K562 (cell line): ENCODE measurements around the gene SIGLEC15. TPM values are rescaled to one million over a fixed set of nuclear protein-coding genes. Genes with fewer than 3 reads are reported as not detected.

Experiments used
- ATAC-seq: fragments of 200-7000 bp; cut with Tn5 transposase; 3 replicates; pipeline ENCODE4 v1.9.1; 2020; ENCODE audit warnings: moderate library complexity
- BruUV-seq: library from RNA; stranded (reverse); fragments of 400-500 nt; replicated peaks from 2 replicates; lab custom pipeline; 2021; lab: Mats Ljungman, UMichigan
- CTCF ChIA-PET: fragments of 300-600 bp; formaldehyde crosslinking; extraction: SDS; loops from one replicate; lab custom pipeline; 2021; ENCODE audit warnings: low intra/inter-chr PET ratio; lab: Yijun Ruan, JAX
- POLR2A ChIA-PET: fragments of 300-600, 350-650 bp; sonication (Branson Sonifier 250); formaldehyde crosslinking; extraction: SDS; loops from one replicate; lab custom pipeline; 2021; ENCODE audit warnings: antibody characterized with exemption, inconsistent platforms; lab: Yijun Ruan, JAX
- DNase-seq, 4 experiments: peaks; one replicate each; pipeline versions ENCODE4 v3.0.0 to v3.0.0-alpha.2; 2011 to 2018; ENCODE audit warnings: low spot score in 3 of 4, mixed read lengths in 3 of 4; ENCODE audit errors: extremely low read depth in 1 of 4
- FAIRE-seq: peaks from 2 replicates; lab custom pipeline; 2011; peaks lifted over from hg19 to GRCh38; lab: Jason Lieb, UNC
- H2AFZ ChIP-seq: 2 replicates; pipeline ENCODE4 v1.6.0; 2011; ENCODE audit warnings: low read depth, low read length, control low read depth, inconsistent platforms
- H3K27ac ChIP-seq: fragments of 200-600 bp; 3 replicates; pipeline ENCODE4 v1.8.0; 2011; ENCODE audit warnings: low read depth, mild to moderate bottlenecking, control low read depth, inconsistent platforms, low read length, moderate library complexity, mixed read lengths; ENCODE audit errors: extremely low read depth
- H3K27me3 ChIP-seq, 2 experiments: fragments of 300-600 bp in 1 of 2; 2 replicates in 1 of 2; 3 replicates in 1 of 2; pipeline versions ENCODE4 v1.6.0 to v1.8.0; 2011; ENCODE audit warnings: inconsistent platforms in 2 of 2, low read length in 2 of 2, mild to moderate bottlenecking in 1 of 2, mixed read lengths in 1 of 2, moderate library complexity in 1 of 2; ENCODE audit not compliant: control insufficient read depth in 2 of 2, insufficient read depth in 2 of 2
- H3K36me3 ChIP-seq: fragments of 300-600 bp; 3 replicates; pipeline ENCODE4 v1.8.0; 2011; ENCODE audit warnings: mild to moderate bottlenecking, low read length, inconsistent platforms; ENCODE audit not compliant: control insufficient read depth, insufficient read depth
- H3K4me1 ChIP-seq, 2 experiments: fragments of 200-600 bp in 1 of 2; replicated peaks in 1 of 2; 2 replicates in 1 of 2; 3 replicates in 1 of 2; pipeline versions ENCODE4 v1.5.1 to v1.8.0; 2011; ENCODE audit warnings: inconsistent platforms in 2 of 2, low read length in 2 of 2, mild to moderate bottlenecking in 1 of 2, mixed read lengths in 1 of 2, moderate library complexity in 1 of 2; ENCODE audit not compliant: control insufficient read depth in 2 of 2, insufficient read depth in 2 of 2
- H3K4me2 ChIP-seq: 2 replicates; pipeline ENCODE4 v1.6.1; 2011; ENCODE audit warnings: low read length, control low read depth, inconsistent platforms, mixed read lengths; ENCODE audit not compliant: insufficient read depth
- H3K4me3 ChIP-seq: fragments of 200-600 bp; sonication (generic), shearing (Covaris generic); 2 replicates; pipeline ENCODE4 v1.5.1; 2016; ENCODE audit warnings: control low read depth, inconsistent platforms
- H3K79me2 ChIP-seq: fragments of 200-600 bp; 3 replicates; pipeline ENCODE4 v1.8.0; 2011; ENCODE audit warnings: low read length, inconsistent platforms; ENCODE audit not compliant: control insufficient read depth, insufficient read depth
- H3K9ac ChIP-seq, 2 experiments: 2 replicates each; pipeline versions ENCODE4 v1.6.0 to v1.6.1; 2011; ENCODE audit warnings: low read depth in 2 of 2, low read length in 2 of 2, control low read depth in 1 of 2, inconsistent platforms in 1 of 2, mild to moderate bottlenecking in 1 of 2, mixed read lengths in 1 of 2; ENCODE audit not compliant: insufficient read depth in 1 of 2
- H3K9me1 ChIP-seq: one replicate; pipeline ENCODE4 v1.6.0; 2011; ENCODE audit warnings: inconsistent platforms, mild to moderate bottlenecking, low read length, moderate library complexity; ENCODE audit not compliant: control insufficient read depth, insufficient read depth
- H3K9me3 ChIP-seq: replicated peaks from 2 replicates; pipeline ENCODE4 v1.5.1; 2011; ENCODE audit warnings: low read depth, low read length, inconsistent platforms; ENCODE audit not compliant: control insufficient read depth, insufficient read depth
- H4K20me1 ChIP-seq: replicated peaks from 2 replicates; pipeline ENCODE4 v1.6.1; 2011; ENCODE audit warnings: low read length, inconsistent platforms, mixed read lengths; ENCODE audit not compliant: control insufficient read depth, insufficient read depth
- BDP1 ChIP-seq: IDR thresholded peaks from 3 replicates; pipeline ENCODE4 v1.6.1; 2011; ENCODE audit not compliant: insufficient read length, insufficient read depth
- CBFB ChIP-seq: sonication (generic); formaldehyde crosslinking; IDR thresholded peaks from 2 replicates; pipeline ENCODE4 v1.4.0; 2020; ENCODE audit warnings: mild to moderate bottlenecking, missing genetic modification reagents
- ESRRB ChIP-seq: fragments of 250-450 bp; sonication (Bioruptor Pico); IDR thresholded peaks from 2 replicates; pipeline ENCODE4 v1.5.0; 2020; ENCODE audit warnings: mild to moderate bottlenecking, moderate library complexity, borderline replicate concordance
- HLTF ChIP-seq: fragments of 450-650 bp; IDR thresholded peaks from 2 replicates; pipeline ENCODE4 v1.6.1; 2016
- MAFG ChIP-seq: fragments of 450-650 bp; conservative IDR thresholded peaks from 2 replicates; pipeline ENCODE4 v1.6.1; 2016; ENCODE audit warnings: missing genetic modification characterization, missing compliant biosample characterization
- PHF8 ChIP-seq: fragments of 200-600 bp; sonication (generic); IDR thresholded peaks from 2 replicates; pipeline ENCODE4 v1.6.1; 2012; ENCODE audit warnings: mixed run types, mild to moderate bottlenecking, inconsistent platforms, low read length, moderate library complexity, borderline replicate concordance
- SPI1 ChIP-seq: IDR thresholded peaks from 2 replicates; pipeline ENCODE4 v1.6.1; 2011; ENCODE audit warnings: low read depth, low read length, control low read depth, borderline replicate concordance
- ZC3H4 ChIP-seq: sonication (generic); formaldehyde crosslinking; IDR thresholded peaks from 2 replicates; pipeline ENCODE4 v1.9.0; 2021; ENCODE audit warnings: missing genetic modification reagents, borderline replicate concordance
- ZNF57 ChIP-seq: fragments of 450-650 bp; formaldehyde crosslinking; IDR thresholded peaks from 2 replicates; pipeline ENCODE4 v1.4.0; 2020; ENCODE audit warnings: mild to moderate bottlenecking, moderate library complexity
- WGBS: fragments of 100-300 bp; shearing (Covaris generic); methylation state at CpG from one replicate; pipeline ENCODE4 v1.1.6; 2016; ENCODE audit warnings: low coverage, mixed read lengths; ENCODE audit not compliant: insufficient coverage; ENCODE audit errors: missing lambda C conversion rate; 5-methylcytosine and 5-hydroxymethylcytosine counted together
- in situ Hi-C: fragments of 300-500 bp; cut with MboI; formaldehyde crosslinking; loops from 4 replicates; pipeline ENCODE4 v1.15.0; 2018; ENCODE audit warnings: inconsistent platforms, mixed read lengths
- intact Hi-C: fragments of 100-400 bp; cut with micrococcal nuclease; formaldehyde crosslinking; loops from 2 replicates; pipeline ENCODE4 v1.14.2; 2022
- polyA plus RNA-seq, 8 experiments: library from polyadenylated mRNA; depleted of rRNA in 4 of 8; stranded (reverse) in 5 of 8; unstranded in 3 of 8; fragments of >200 nt; fragmentation: Nextera tagmentation in 2 of 8; fragmentation: Illumina TruSeq in 1 of 8; extraction: Ambion mirVana in 2 of 8; extraction: Trizol in 1 of 8; gene quantifications; 2 replicates each; pipeline versions ENCODE4 v1.2.1 to v1.2.3, GENCODE V29; 2011 to 2014; ENCODE audit warnings: inconsistent platforms in 1 of 8, missing spikeins in 1 of 8
- total RNA-seq, 7 experiments: library from RNA; depleted of rRNA in 6 of 7; stranded (reverse); fragments of >200 nt in 6 of 7; fragmentation: Illumina TruSeq in 2 of 7; extraction: Trizol in 2 of 7; gene quantifications; 2 replicates each; pipeline versions ENCODE4 v1.2.1 to v1.2.3, GENCODE V29; 2011 to 2021; ENCODE audit warnings: low replicate concordance in 1 of 7
- TF ChIP-seq, protein P1 (sequence below): fragments of 250-450 bp; sonication (Bioruptor Pico); IDR thresholded peaks from 2 replicates; pipeline ENCODE4 v1.4.0; 2020; ENCODE audit warnings: mild to moderate bottlenecking, moderate library complexity, borderline replicate concordance

The SIGLEC15 gene
- total and polyA plus RNA-seq, 9 of the 15 experiments (the other 6 are each of a cell fraction or from before 2014, with no cell fraction given) = not detected

DNA sequence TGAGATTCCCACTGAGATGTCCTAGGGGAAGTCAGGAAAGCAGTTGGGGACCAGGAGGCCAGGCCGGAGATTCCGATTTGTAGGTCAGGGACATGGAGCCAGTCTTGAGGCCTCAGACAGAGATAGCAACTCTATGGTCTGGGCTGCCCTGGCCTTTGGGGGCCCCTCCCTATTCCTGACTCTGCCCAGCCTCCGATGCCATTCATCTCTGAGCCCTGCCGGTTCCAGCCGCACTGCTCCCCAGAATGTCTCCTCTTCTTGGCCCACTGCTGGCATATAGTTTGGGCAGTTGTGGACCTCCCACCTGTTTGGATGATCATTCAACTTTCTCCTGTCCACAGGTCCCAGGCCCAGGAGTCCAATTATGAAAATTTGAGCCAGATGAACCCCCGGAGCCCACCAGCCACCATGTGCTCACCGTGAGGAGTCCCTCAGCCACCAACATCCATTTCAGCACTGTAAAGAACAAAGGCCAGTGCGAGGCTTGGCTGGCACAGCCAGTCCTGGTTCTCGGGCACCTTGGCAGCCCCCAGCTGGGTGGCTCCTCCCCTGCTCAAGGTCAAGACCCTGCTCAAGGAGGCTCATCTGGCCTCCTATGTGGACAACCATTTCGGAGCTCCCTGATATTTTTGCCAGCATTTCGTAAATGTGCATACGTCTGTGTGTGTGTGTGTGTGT lies 16.4 kb downstream of the SIGLEC15 start:
- no peaks in the 10 kb centered on the region for H3K9me3 ChIP-seq
- H3K9me1 ChIP-seq = no peaks in the 10 kb centered on the region
- no peaks in the 10 kb centered on the region for H3K27me3 ChIP-seq
- DNase-seq (no peak), ATAC-seq (no peak), FAIRE-seq (no peak)
- peaks cover 0 to 7% of the 10 kb centered on the region in 2 experiments; a peak in 2 of 5 replicates for H3K4me1 ChIP-seq
- no peak overlapping the region for H3K27ac ChIP-seq
- H2AFZ ChIP-seq = no peak overlapping the region
- ChIA-PET CTCF (no interaction called here), POLR2A (no interaction called here)
- no peaks in the 10 kb centered on the region for H3K36me3 ChIP-seq
- BruUV-seq = no TSS peak
- in situ Hi-C loops (no loop called here), intact Hi-C loops (no loop called here)
- no peak overlapping the region for H3K9ac ChIP-seq
- no peak overlapping the region for H3K4me3 ChIP-seq
- WGBS = 49% methylated on average over 8 of the region's 12 CpGs
- H3K79me2 ChIP-seq = no peaks in the 10 kb centered on the region
- H3K4me2 ChIP-seq = no peak overlapping the region
- no peak for TF ChIP-seq ZNF57 (CRISPR knock-in tag)
- no peak for TF ChIP-seq ESRRB (CRISPR knock-in tag)
- no peak for TF ChIP-seq ZC3H4 (CRISPR knock-in tag)
- H4K20me1 ChIP-seq = no peaks in the 10 kb centered on the region

DNA sequence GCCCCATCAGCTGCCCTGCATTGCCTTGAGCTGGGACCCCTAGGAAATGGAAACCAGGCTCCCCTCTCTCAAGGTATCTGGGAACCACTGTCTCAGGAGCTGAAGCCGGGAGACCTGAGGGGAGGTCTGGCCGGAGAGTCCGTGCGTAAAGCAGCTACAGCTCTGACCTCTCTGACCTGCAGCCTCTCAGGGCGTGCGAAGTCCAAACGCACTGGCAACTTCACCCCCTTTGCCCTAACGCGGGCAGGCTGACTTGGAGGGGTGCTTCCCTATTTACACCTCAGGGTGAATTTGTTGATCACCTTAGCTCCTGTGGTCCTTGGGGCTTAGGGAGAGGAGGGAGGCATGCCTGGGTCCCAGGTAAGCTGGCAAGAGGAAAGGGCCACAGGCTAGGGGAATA lies 17.5 kb downstream of the SIGLEC15 start:
- no peak overlapping the region for H3K4me2 ChIP-seq
- no TSS peak for BruUV-seq
- no peak overlapping the region for H3K27ac ChIP-seq
- ChIA-PET CTCF (no interaction called here), POLR2A (no interaction called here)
- peaks cover 0 to 7% of the 10 kb centered on the region in 2 experiments; a peak in 1 of 5 replicates for H3K4me1 ChIP-seq
- no peak overlapping the region for H3K4me3 ChIP-seq
- ATAC-seq = no peak
- WGBS = 15% methylated on average over 4 of the region's 9 CpGs
- no peak for DNase-seq
- FAIRE-seq = no peak
- no peaks in the 10 kb centered on the region for H3K79me2 ChIP-seq
- intact Hi-C loops (no loop called here), in situ Hi-C loops (no loop called here)
- no peaks in the 10 kb centered on the region for H3K9me1 ChIP-seq
- no peak overlapping the region for H2AFZ ChIP-seq
- no peaks in the 10 kb centered on the region for H4K20me1 ChIP-seq
- H3K9me3 ChIP-seq = no peaks in the 10 kb centered on the region
- no peak overlapping the region for H3K9ac ChIP-seq
- no peaks in the 10 kb centered on the region for H3K27me3 ChIP-seq
- no peaks in the 10 kb centered on the region for H3K36me3 ChIP-seq
- TF ChIP-seq CBFB (CRISPR knock-in tag) (no peak), HLTF (no peak), MAFG (tag) (no peak), SPI1 (no peak), BDP1 (no peak), PHF8 (no peak)
- TF ChIP-seq, protein P1, sequence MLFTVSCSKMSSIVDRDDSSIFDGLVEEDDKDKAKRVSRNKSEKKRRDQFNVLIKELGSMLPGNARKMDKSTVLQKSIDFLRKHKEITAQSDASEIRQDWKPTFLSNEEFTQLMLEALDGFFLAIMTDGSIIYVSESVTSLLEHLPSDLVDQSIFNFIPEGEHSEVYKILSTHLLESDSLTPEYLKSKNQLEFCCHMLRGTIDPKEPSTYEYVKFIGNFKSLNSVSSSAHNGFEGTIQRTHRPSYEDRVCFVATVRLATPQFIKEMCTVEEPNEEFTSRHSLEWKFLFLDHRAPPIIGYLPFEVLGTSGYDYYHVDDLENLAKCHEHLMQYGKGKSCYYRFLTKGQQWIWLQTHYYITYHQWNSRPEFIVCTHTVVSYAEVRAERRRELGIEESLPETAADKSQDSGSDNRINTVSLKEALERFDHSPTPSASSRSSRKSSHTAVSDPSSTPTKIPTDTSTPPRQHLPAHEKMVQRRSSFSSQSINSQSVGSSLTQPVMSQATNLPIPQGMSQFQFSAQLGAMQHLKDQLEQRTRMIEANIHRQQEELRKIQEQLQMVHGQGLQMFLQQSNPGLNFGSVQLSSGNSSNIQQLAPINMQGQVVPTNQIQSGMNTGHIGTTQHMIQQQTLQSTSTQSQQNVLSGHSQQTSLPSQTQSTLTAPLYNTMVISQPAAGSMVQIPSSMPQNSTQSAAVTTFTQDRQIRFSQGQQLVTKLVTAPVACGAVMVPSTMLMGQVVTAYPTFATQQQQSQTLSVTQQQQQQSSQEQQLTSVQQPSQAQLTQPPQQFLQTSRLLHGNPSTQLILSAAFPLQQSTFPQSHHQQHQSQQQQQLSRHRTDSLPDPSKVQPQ (CRISPR knock-in tag) = no peak
